Stimulated activated CD4-positive, alpha-beta T cell treated with anti-CD3 and anti-CD28 coated beads, Interleukin-4, amount 100 ng/mL, for 24 hours (primary cell): ENCODE results near the gene MDFI.

ENCODE experiments used
- DNase-seq: peaks from one replicate; pipeline ENCODE4 v3.0.0-alpha.2; 2020

Gene MDFI

DNA sequence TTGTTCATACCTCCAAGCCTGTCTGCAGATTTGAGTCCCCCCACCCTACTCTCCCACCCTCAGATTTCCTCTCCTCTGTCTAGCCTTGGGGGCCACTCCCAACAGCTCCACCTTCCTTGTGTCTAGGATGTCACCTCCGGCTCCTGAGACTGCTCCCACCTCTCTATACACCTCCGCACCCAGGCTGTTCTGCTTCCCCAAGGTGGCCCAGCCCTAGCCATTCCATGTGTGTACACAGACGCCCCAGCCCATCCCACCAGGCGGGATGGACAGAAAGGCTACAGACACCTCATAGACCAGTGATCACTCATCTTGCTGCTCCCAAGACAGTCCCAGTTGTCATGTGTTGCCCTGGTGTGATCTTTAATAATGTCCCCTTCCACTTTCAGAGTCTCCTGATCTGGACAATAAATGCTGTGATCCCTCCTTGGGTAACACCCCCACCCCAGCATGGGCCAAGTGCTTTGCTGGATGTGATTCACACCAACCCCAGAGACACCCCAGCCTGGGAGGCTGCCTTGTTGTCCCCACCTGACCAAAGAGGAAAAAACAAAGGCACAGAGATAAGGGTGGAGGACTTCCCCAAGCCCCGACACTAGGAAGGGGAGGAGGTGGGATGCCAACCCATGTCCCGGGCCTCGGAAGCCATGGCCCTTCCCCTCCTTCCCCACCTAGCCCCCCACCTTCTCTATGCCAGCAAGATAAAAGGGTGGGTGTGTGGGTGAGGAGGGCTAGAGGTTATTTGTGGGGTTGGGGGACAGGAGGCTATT lies 36.1 kb downstream of the MDFI start:
- no peak for DNase-seq

DNA sequence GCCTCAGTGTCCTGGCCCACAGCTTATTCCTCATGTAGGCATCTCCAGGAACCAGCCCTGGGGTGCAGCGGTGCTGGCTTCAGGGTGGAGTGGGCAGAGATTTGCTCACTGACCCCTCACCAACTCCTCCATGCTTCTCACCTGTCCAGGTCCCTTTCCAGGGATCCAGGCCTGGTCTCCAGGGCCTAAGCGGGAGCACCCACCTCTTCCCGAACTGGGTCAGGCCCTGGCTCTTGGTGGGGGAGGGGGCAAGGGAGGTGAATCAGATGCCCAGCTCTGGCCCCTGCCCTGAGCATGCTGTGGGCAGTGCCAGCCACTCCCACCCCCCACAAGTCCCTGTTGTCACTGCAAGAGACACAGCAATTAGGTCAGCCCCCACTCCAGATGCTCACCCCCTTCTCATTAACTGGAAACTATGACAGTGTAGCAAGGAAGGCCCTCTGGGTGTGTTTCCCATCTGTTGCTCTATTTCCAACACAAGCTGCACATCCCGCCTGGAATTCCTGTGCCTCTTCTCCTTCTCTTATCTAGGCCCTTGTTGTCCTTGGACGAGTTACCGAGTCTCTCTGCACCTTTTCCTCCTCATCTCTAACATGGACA lies 37.0 kb downstream of the MDFI start:
- DNase-seq = no peak

DNA sequence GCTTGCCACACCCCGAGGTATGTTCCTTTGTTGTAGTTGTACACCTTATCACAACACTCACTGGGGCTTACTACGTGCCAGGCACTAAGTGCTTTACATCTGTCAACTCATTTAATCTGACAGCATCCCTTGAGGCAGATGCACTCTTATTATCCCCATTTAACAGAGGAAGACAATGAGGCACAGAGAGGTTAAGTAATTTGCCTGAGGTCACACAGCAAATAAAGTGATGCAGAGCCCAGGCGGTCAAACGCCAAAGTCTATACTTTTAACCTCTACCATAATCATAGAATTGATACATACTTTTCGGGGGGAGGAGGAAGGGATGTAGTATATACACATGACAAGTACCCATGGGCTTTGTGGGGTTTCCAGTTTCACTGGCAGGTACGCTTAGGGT lies 37.7 kb downstream of the MDFI start:
- DNase-seq = no peak

DNA sequence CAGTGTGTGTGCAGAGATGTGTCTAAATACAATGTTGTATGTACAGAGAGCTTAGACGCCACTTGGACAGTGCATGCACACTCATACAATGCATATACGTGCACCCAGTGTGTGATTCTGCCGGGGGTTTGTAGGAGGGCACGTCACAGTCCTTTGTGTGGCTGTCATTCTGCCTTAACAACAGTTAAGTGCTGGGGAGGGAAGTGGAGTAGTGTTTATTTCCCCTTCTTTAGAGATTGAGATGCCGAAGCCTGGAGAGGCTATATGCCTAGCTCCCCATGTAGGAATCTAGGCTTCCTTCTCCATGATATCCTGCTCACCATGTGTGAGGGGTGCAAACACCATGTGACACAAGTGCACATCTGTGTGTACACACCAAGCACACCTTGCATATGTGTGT lies 38.2 kb downstream of the MDFI start:
- DNase-seq = no peak

DNA sequence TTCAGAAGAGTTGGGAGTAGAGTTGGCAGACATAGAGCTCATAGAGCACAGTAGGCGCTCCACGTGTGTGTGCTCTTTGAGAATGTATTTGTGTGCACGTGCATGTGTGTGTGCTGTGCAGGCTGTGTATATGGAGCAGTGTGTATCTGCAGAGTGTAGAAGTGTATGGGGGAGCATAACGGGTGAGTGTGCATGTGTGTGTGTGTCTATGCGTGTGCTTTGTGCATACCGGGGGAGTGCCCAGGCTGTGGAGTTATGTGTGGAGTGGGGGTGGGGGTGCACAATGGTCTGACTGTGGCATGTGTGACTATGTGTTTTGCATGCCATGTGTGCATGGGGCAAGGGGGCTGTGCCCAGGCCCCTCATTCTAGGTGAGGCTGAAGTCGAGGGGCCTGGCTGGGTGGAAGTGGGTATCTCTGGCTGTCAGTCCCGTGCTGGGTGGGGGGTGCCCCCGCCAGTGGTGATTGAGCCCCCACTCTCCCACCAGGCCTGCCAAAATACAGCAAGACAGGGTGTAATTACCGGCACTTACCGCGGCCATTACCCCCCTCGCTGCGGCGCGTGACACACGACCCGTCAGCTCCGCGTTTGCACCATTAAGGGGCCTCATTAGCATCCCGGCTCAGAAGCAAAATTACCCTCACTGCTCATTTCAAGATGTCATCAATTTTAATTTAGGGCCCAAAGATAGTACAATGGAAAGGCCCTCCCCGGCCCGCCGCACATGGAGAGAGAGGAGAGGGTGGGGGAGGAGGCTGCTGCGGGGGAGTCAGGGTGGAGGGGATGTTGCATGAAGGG lies 39.1 kb downstream of the MDFI start:
- DNase-seq = no peak

DNA sequence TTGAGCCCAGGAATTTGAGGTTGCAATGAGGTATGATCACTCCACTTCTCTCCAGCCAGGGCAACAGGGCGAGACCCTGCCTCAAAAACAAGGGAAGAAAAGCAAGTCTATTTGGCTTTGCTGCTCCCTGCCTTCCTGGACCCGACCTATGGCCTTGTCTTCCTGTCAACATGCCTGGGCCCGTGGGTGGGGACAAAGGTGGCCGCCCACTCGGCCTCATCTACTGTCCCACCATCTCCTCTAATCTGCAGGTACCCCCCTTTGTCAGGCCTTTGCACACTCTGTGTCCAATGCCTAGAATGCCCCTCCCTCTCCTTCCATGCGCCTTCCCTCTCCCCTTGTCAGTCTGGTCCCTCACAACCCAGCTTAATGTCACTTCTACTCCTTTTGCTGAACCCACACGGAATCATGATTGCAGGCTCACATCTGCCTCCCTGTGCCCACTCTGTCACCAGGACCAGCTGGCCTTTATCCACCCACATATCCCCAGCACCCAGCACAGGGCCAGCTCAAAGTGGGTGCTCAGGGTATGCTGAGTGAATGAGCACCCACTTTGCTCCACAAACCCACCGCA lies 40.3 kb downstream of the MDFI start:
- no peak for DNase-seq

DNA sequence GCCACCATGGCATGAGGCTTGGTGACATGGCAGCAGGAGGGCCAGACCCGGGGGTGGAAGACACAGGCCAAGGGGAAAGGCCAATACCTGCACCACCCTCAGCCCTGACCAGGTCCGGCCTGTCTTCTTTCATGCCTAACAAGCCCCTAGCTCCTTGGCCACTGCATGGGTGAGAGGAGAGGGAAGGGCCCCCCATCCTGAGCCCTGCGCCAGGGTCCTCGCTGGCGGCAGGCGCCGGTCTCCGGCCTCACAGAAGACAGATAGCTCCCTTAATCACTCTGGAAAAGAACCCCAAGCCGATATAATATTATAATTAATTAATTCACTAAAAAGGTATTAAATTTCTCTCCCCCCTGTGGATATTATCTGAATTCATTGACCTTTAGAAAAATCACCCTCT lies 41.4 kb downstream of the MDFI start:
- no peak for DNase-seq

DNA sequence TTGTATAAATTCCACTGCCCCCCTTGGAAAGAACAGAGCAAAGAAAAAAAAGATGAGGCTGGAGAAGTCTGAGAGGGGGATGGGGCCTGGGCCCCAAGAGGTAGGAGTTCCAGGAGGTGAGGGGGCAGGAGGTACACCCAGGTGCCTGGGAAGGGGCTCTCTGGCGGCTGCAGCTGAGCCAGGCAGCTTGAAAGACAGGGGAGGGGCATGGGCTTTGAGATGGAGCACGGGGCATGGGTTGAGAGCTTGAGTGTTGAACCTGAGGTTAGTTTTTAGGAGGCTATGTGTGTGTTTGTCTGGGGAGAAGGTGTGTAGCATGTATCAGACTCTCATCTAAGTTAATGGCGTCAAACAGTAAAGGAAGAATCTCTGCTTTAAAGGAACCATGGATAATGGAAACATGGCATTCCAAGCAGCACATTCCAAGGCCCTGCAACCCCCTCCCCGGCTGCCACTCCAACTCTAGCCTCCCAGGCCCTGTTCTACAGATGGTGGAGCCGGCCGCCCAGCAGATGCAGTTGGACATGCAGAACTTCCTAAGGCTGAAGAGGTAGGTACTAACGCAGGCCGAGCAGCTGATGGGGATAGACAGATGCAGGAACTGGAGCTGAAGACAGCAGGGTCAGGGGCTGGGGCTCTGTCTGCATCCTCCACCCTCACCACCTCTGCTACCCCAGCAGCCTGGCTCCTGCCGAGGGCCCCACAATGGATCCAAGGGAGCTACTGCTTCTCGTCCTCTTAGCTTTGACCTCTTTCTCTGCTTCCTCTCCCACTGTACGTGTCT lies 42.1 kb downstream of the MDFI start:
- DNase-seq = no peak

DNA sequence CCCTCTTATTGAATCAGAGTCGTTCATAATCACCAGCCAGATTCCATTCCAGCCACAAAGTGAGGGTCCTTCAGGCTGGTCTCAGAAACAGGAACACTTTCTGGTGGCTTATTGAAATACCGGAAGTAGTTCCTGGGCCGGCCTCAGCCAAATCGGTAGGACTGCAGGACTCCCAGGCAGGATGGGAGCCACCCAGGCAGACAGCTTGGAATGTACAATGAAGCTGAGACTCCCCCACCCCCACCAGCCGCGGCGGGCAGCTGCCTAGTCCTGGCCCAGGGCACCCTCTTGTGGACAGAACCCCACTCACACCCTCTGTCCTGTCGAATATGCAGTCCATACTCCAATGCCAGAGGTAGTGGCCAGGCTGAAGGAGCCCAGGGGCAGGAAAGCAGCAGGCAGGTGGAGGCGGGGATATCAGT lies 43.8 kb downstream of the MDFI start:
- DNase-seq = peak; percentile 76

DNA sequence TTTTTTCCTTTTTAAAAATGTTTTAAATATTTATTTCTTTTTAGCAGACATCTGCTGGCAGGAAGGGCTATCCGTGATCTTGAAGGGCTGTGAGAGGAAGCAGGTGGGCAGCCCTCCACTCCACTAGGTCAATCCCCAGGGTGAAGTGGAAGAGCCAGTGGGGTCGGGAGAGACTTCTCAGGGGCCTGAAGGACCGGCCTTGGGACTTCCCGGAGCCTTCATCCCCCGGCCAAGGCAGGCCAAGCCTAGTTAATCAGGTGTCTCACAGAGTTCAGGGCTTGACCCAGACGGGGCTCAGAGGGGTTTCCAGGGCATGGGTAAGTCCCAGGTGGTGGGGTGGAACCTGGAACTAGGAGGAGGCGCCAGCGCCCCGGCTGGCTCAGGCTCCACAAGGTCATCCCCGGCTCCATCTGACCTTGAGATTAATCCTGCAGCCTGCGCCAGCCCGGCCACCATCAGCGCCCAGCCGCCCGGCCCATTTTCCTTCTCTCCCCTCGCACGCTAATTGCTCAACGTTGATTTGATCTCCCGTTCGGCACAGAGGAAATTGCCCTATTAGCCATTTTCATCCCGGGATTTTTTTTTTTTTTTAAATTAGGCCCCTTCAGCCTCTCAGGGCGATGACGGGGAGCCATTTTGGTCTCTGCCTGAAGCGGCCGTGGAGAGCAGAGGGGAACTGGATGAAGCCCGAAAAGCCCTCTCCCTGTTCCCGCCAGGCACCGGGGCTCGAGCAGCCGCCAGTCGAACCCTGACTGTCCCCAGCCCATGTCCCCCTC lies 44.4 kb downstream of the MDFI start:
- peak; percentile 9 for DNase-seq

DNA sequence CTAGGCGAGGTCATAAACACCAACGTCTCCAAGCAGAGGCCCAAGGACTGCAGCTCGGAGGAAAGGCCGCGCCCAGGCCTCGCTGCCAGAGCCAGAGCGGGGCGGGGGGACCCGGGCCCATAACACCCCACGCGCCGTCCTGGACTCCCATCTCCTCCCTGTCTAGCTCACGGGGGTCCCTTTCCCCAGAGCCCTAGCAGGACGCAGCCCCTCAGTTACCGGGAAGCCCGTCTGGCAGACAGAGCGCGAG lies 44.9 kb downstream of the MDFI start:
- no peak for DNase-seq

DNA sequence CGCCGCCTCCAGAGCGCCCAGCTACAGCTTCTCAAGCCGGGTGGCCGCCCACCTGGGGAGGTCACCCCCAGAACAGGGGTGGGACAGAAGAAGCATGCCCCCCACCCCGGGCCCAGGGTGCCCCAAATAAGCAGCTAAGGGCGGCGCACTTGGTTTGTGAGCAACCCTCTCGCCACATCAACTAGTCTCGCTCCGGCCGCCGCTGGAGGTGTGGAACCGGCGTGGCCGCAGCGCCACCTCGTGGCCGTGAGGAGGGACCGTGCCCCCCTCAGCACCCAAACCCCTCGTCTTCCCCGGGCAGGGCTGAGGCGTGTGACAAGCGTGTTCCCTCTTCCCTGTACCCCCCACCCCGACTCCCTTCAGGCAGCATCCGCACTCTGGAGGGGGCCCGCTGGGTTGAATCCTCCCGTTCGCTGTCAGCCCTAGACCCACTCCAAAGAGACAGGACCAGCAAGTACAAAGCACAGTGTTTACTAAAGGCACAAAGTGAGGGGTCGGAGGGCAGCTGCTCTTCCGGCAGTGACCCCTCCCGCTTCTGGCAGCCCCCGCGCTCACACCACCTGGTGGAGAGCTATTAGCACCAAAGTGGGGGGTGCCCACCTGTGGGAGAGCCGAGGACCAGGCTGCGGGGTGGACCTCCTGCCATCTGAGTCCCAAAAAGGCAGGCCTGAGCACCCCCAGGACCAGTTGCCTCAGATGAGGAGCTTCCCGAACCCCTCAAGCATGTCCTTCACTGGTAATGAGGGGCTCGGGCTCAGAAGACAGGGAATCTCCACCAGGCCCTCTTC lies 45.4 kb downstream of the MDFI start:
- peak; percentile 84 for DNase-seq

DNA sequence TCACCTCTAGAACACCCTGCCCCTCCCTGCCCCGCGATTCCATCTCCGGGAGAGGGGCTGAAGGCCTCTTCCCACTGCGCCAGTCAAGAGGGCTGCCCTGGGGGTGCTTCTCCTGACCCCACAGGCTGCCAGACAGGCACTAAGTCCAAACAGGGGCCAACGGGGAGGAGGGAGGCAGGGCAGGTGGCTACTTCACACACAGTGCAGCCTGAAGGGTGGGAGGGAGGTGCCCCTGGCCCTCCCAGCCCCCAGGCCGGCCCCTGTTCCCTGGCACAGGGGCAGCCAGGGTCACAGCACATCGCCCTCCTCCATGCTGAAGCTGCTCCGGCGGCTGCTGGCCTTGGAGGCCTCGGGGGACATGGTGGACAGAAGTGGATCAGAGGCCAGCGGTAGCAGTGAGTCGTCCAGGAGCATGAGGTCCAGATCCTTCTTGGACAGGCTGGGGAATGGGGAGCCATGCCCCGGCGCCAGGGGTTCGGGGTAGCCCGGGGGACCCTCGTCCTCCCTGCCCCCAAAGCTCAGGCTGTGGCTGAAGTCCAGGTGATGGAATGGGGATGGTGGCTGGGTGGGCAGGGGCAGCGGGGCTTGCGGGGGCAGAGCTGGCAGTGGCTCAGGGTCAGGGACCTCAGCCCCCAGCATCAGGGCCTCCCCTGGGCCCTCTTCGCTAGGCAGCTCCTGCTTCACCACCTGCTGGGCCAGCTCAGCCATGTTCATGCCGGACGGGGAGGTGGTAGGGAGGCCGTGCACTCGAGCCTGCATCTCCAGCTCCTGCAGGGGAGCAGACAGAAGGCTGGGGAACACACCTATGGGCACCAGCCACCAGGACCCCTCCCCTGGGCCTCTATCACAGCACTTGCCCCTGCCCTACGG lies 46.3 kb downstream of the MDFI start:
- no peak for DNase-seq

DNA sequence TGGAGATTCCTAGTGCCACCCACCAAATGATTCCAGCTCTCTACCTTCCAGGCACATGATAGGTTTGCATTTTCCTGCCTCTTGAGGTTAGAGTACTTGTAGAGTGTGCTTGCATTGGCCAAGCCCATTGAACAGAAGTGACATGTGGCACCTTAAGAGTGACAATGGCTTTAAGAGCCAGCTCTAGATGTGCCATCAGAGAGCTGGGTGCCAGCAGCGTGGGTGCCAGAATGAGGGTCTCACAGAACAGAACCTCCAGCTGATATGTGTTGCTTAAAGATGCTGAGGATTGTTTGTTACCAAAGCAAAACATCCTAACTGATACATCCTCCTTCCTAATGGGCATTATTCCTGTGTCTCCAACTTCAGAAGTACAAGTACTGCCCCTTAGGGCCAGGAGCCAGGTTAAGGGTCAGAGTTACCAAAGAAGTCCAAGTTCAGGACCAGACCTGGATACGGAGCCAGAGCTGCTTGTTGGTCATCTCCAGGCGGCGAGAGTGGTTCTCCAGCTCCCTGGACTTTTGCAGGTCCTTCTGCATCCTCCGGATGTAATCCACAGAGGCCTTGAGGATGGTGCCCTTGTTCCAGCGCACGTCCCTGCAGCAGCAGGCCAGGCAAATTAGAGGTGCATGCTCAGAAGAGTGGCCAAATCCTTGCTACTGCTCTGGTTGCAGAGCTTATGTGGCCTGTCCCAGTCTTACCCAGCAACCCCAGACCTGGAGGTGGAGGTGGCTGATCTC lies 47.5 kb downstream of the MDFI start:
- DNase-seq = no peak

DNA sequence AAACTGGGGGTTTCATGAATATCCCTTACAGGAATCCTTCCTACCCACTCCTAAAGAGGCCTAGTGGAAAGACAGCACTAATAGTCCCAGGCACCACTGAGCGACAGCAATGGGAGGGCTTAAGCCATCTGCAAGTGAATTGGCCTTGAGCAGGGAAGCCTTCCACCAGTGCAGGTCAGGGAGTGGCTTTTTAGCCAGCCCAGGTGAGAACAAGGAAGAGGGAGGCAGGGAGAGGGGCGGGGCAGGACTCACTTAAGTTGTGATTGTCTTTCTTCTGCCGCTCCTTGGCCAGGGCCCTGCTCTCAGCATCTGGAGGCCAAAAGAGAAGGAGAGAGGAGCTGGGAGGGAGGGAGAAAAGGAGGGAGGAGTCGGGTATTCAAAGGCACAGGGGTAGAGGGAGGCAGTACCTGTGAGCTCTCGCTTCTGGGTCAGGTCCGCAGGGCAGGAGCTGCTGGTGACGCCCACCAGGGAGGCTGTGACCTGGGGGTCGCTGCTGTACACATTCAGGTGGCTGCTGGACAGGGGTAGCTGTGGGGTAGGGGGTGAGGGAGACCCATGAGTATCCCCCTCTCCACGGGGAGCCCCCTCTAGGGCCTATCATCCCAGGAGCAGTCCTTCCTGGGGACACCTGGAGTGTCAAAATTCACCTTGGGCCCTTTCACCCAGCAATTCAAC lies 49.4 kb downstream of the MDFI start:
- no peak for DNase-seq

DNA sequence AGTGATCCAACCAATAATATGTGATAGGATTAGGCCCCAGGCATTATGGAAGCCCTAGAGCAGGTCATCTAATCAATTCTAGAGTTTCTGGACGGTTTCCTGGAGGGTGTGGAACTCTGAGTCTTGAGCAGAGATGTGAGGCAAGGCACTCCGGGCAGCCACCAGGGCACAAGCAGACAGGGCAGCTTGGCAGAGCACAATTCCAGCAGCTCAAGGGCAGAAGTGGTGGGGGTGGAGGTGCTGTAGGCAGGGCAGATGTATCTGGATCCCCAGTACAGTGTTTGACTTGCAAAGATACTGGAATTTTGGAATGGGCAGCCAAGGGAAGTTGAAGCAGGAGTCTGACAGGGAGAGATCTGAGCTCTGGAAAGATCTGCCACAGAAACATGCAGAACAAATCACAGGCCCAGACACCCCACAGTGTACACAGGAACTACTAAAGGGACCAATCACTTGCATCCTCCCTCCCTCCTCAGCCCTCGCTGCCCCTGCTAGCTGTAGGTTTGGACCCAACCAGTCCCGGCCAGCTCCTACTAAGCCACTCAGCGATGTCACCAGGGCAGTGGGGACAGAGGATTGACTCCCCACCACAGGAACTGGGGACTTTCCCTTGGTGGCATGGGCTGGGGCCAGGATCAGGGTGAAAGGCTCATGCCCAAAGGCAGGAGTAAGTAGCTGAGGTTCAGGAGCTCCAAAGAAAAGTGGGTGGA lies 50.1 kb downstream of the MDFI start:
- no peak for DNase-seq

DNA sequence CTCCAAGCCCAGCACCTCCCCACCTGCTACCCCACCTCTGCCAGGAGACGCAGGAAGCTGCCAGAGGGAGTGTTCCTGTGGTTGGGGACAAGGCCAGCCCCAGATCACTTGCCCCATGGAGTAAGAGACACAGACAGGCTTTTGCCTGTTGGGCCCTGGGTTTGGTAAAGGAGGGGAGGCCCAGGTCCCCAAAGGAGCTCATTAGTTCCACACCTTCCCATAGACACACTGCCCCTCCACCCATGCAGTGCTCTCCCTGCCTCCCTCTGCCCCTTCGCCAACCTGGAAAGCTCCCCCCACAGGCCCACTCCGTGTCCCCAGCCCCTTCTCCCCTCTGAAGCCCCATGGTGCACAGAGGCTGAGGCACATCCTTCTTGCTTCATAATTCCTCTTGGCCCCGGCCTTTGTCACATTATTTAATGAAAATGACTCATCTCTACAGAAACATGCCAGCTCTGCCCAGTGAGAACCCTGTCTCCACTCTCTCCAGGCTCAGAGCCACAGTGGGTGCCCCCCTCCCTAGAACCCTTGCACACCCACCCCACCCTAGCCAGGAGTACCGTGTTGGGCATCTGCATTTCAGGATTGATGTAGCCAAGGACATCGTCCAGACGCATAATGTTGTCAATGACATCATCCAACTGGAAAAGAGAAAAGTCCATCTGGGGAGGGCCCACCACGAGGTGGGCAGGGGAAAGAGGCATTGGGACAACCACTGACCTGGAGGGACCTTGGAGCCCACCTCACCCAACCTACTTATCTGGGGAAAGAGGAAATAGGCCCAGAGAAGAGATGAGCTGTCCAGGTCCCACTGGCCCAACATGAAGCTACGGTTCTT lies 51.1 kb downstream of the MDFI start:
- no peak for DNase-seq
